ENCODE measurements around the gene KNDC1. TPM values are rescaled to one million over a fixed set of nuclear protein-coding genes. Genes with fewer than 3 reads are reported as not detected.
A peak's percentile ranks its signal among the peaks of the same experiment; 100 is the strongest.

The KNDC1 gene
- total and polyA plus RNA-seq, 2 of the 13 experiments (the other 11 are each of a cell fraction or from before 2014, with no cell fraction given) = 0.69 TPM; not detected in 1

GRCh38 chr10:133267293-133267692 lies 107.3 kb downstream of the KNDC1 start:
- H3K36me3 ChIP-seq (replicated peaks in 1 of 2; ENCODE audit: control insufficient read depth in 1 of 2, insufficient read depth in 2 of 2, low read length in 2 of 2) = no peaks in the 10 kb centered on the region
- no peaks in the 10 kb centered on the region for H3K79me2 ChIP-seq (ENCODE audit: insufficient read depth, low read length)
- H3K9ac ChIP-seq (ENCODE audit: insufficient read depth, low read depth, low read length) = no peak overlapping the region
- H4K20me1 ChIP-seq (ENCODE audit: insufficient read depth, low read length) = no peaks in the 10 kb centered on the region
- no peaks in the 10 kb centered on the region for H3K9me3 ChIP-seq (ENCODE audit: low read length)
- ATAC-seq (no peak), DNase-seq (ENCODE audit: low spot score) (no peak), FAIRE-seq (no peak)
- no peak overlapping the region for H3K4me3 ChIP-seq (replicated peaks in 1 of 3; ENCODE audit: insufficient read depth in 1 of 3, low read depth in 2 of 3, low read length in 3 of 3)
- in situ Hi-C loops (cut with HindIII; ENCODE audit: extremely low pct_ligation_motif_present, low pct_unique_long_range_greater_than_20kb) = no loop called here
- CTCF ChIA-PET (ENCODE audit: low intra/inter-chr PET ratio, low total read pairs) = no interaction called here
- H2AFZ ChIP-seq (ENCODE audit: low read length) = no peak overlapping the region
- intact Hi-C loops (cut with micrococcal nuclease; ENCODE audit: unreplicated experiment) = no loop called here
- POLR2A ChIA-PET = no interaction called here
- BruUV-seq (replicated peaks) = no TSS peak
- H3K4me2 ChIP-seq (ENCODE audit: low read depth, low read length) = no peak overlapping the region
- H3K4me1 ChIP-seq (ENCODE audit: insufficient read depth, low read length) = no peaks in the 10 kb centered on the region
- 43% methylated on average over 9 of the region's 14 CpGs for WGBS (ENCODE audit: low lambda C conversion rate)
- H3K27me3 ChIP-seq (ENCODE audit: control insufficient read depth in 1 of 2, insufficient read depth in 2 of 2, low read length in 2 of 2) = peaks cover 3 to 20% of the 10 kb centered on the region in 2 experiments; a peak in 4 of 5 replicates
- TF ChIP-seq ZHX1 (CRISPR knock-in tag; IDR thresholded peaks at IDR 0.05; ENCODE audit: low read depth) = no peak
- no peak for TF ChIP-seq ZNF639 (CRISPR knock-in tag; conservative IDR thresholded peaks at IDR 0.05)
- no peak for TF ChIP-seq RFX1 (IDR thresholded peaks at IDR 0.05)
- H3K27ac ChIP-seq (ENCODE audit: extremely low read length, insufficient read depth, low read length) = no peak overlapping the region

- Histone ChIP-seq H3K9ac (ENCODE audit: insufficient read depth, low read depth, low read length) (no peak overlapping the region), H3K4me2 (ENCODE audit: low read depth, low read length) (no peak overlapping the region), H2AFZ (ENCODE audit: low read length) (no peak overlapping the region), H3K36me3 (replicated peaks in 1 of 2; ENCODE audit: control insufficient read depth in 1 of 2, insufficient read depth in 2 of 2, low read length in 2 of 2) (no peaks in the 10 kb centered on the region), H3K79me2 (ENCODE audit: insufficient read depth, low read length) (no peaks in the 10 kb centered on the region), H3K4me3 (replicated peaks in 1 of 3; ENCODE audit: insufficient read depth in 1 of 3, low read depth in 2 of 3, low read length in 3 of 3) (no peak overlapping the region), H4K20me1 (ENCODE audit: insufficient read depth, low read length) (no peaks in the 10 kb centered on the region), H3K27ac (ENCODE audit: extremely low read length, insufficient read depth, low read length) (no peak overlapping the region), H3K4me1 (ENCODE audit: insufficient read depth, low read length) (no peaks in the 10 kb centered on the region), H3K9me3 (ENCODE audit: low read length) (no peaks in the 10 kb centered on the region), H3K27me3 (ENCODE audit: control insufficient read depth in 1 of 2, insufficient read depth in 2 of 2, low read length in 2 of 2) (peaks cover 3 to 15% of the 10 kb centered on the region in 2 experiments; a peak in 4 of 5 replicates)
- in situ Hi-C loops (cut with HindIII; ENCODE audit: extremely low pct_ligation_motif_present, low pct_unique_long_range_greater_than_20kb) = no loop called here
- ATAC-seq (no peak), DNase-seq (ENCODE audit: low spot score) (no peak), FAIRE-seq (no peak)
- BruUV-seq (replicated peaks) = no TSS peak
- intact Hi-C loops (cut with micrococcal nuclease; ENCODE audit: unreplicated experiment) = no loop called here
- TF ChIP-seq PRDM15 (CRISPR knock-in tag; IDR thresholded peaks at IDR 0.05) (no peak), CTCF (CRISPR knock-in tag; IDR thresholded peaks at IDR 0.05) (0 out of 2 replicates have a peak, but pooled peaks have one; percentile 14)
- 31% methylated on average over 3 of the region's 22 CpGs for WGBS (ENCODE audit: low lambda C conversion rate)
- POLR2A ChIA-PET = no interaction called here
- CTCF ChIA-PET (ENCODE audit: low intra/inter-chr PET ratio, low total read pairs) = no interaction called here
Measured at GRCh38 chr10:133267829-133268228, 107.8 kb downstream of the KNDC1 start.

Measured in HepG2 (cell line).